ENCODE data around the gene SPNS2.
A peak's percentile ranks its signal among the peaks of the same experiment; 100 is the strongest.

The SPNS2 gene

GRCh38 chr17:4520894-4521600 is 22.4 kb downstream of the SPNS2 start:
- no peak for DNase-seq

DNA sequence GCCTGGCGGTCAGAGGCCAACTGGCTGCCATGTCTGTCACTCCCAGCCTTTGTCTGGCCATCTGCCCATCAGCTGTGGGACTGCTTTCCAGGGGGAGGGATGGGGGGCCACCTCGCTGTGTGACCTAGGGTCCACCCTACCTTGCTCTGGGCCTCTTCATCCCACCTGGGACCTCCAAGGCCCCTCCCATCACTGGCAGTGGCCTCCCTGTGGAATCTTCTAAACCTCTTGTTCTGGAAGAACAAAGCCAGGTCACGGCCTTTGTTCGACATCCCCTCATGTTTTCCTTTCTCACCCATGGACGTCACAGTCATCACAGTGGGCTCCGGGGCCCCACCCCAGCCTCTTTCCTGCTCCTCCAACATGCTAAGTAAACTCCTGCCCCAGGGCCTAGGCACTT is 24.0 kb downstream of the SPNS2 start:
- DNase-seq, result no peak

DNA sequence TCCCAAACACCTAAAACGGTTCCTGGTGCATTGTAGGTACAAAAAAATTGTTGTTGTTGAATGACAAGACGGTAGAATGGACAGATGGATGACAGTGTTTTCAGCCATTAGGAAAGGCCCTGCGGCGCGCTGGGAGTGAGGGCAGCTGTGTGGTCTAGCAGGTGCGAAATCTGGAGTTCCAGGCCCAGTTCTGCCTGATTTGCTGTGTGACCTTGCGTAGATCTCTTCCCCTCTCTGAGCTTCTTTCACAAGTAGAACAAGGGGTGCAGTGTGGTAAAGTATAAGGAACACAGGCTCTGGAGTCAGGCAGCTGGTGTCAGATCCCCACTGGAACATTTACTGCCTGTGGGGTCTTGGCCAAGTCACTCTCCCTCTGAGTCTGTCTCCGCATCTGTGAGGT is 25.3 kb downstream of the SPNS2 start:
- DNase-seq, result no peak

GRCh38 chr17:4525691-4526397 is 27.2 kb downstream of the SPNS2 start:
- no peak for DNase-seq

GRCh38 chr17:4527134-4527533 is 28.5 kb downstream of the SPNS2 start:
- no peak for DNase-seq

- DNase-seq, result no peak
These were observed 29.0 kb downstream of the SPNS2 start for GRCh38 chr17:4527566-4528125.

- no peak for DNase-seq
These were observed 31.0 kb downstream of the SPNS2 start for GRCh38 chr17:4529533-4530152.

GRCh38 chr17:4530799-4531730 is 32.4 kb downstream of the SPNS2 start:
- DNase-seq, result no peak

DNA sequence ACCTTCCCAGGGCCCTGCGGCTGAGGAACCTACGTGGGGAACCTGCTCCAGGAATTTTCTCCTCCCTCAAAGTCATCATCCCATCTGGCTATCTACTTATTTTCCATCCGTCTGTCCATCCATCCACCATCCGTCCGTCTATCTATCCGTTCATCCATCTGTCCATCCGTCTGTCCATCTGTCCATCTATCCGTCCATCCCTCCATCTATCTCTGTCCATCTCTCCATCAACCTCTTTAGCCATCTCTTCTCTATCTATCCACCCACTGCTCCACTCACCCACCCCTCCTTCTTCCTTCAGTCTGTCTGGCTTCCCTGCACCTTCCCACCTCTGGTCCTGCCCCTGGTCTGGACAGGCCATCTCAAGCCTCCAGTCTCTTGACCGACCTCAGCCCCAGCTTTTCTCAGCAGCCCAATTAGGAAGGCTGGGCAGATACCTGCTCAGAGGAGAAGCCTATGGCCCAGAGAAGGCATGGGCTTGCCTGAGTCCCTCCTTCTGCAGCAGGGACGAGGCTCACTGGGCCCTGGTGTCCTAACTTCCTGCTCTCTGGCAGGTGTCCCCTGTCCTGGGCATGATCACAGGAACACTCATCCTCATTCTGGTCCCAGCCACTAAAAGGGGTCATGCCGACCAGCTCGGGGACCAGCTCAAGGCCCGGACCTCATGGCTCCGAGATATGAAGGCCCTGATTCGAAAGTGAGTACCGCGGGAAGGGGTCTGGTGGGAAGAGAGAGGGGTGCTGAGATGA is 33.5 kb downstream of the SPNS2 start:
- DNase-seq, result no peak

GRCh38 chr17:4532860-4533522 is 34.3 kb downstream of the SPNS2 start:
- DNase-seq, result no peak

GRCh38 chr17:4533523-4534504 is 35.1 kb downstream of the SPNS2 start:
- DNase-seq, result peak; percentile 53

GRCh38 chr17:4534515-4534914 is 35.8 kb downstream of the SPNS2 start:
- DNase-seq, result no peak

DNA sequence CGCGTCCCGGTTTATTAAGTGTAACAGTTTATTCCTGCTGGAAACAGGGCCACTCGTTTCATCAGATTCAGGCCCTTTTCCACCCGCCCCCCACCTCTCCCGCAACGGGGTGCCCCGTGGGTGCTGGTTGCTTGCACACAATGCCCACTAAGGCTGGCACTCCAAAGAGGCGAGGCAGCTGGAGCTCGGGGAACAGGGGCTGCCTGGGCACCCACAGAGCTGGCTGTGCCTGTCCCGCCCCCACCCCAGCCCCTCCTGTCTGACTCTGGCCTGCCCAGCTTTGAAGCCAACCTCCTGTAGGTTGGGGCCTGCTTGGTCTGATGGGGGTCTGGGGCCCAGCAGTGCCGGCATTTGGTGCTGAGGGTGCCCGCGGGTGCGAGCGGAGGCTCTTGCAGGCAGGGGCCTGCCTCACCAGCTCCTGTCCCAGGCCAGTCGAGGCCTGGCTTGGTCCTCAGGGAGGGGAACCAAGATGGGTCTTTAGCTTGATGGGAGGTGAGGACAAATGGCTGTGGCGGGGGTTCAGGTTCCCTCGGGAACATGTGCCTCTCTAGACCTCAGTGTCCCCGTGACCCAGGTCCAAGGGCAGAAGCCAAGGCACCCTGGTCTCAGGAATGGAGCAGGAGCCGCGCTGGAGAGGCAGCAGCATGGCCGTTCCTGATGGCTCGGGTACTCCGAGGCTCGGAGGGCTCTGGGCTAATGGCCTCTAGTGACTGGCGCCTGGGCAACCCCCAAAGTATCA is 36.4 kb downstream of the SPNS2 start:
- no peak for DNase-seq

GRCh38 chr17:4535667-4536258 is 37.1 kb downstream of the SPNS2 start:
- DNase-seq, result no peak

DNA sequence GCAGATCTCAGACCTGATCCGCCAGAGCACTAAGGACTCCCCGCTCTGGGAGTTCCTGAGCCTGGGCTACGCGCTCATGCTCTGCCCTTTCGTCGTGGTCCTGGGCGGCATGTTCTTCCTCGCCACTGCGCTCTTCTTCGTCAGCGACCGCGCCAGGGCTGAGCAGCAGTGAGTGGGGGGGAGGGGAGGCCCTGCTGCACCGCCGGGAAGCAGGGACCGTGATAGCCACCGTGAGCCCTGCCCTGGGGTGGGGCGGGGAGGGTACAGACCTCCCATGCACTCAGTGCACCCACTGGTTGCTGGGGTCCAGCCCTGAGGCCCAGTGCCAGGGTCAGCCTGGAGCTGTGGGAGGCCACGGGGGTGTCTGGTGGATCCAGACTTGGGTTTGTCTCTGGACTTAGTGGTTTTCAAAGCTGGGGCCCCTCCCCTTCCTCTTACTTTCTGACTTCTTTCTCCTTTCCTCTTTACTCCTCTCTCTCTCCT is 37.6 kb downstream of the SPNS2 start:
- DNase-seq, result peak; percentile 14

GRCh38 chr17:4536742-4537411 is 38.2 kb downstream of the SPNS2 start:
- DNase-seq, result no peak

GRCh38 chr17:4537451-4538235 is 39.0 kb downstream of the SPNS2 start:
- DNase-seq, result no peak

All from RPMI8226 (cell line).